ENCODE data around the gene DPF1.

The DPF1 gene

DNA sequence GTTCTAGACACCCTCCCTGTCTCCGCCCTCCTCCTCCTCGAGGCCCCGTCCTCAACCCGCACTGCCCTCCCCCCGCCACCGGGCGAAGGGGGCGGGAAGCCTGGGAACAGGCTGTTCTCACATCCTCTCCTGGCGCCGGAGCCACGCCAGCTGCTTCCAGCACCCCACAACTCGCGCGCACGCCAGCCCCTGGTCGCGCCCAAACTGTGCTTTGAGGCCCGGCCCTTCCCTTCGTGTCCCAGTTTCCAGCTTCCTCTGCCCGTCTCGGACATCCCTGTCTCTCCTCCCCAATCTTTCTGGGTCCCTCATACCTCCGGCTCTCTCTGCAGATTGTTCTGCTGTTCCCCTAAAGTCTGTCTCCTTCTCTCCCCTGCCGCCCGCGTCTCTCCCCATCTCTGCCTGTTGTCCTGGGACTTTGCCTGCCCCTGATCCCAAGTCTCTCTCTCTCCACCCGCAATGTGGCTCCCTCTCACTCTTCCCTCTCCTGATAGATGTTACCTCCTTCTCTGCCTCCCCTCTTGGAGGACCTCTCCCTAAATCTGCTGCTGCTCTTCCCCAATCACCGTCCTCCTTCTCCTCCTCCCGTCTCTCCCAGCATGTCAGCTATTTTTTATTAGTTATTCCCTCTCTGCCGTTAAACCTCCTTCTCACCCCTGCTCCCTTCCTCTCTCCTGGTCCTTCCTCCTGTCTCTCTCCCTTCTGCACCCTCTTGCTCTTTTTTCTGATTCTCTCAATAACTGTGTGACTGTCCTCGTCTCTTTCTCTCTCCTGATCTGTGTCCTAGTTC, 14.2 kb downstream of the DPF1 start (continued):
- TF ChIP-seq, protein P1, sequence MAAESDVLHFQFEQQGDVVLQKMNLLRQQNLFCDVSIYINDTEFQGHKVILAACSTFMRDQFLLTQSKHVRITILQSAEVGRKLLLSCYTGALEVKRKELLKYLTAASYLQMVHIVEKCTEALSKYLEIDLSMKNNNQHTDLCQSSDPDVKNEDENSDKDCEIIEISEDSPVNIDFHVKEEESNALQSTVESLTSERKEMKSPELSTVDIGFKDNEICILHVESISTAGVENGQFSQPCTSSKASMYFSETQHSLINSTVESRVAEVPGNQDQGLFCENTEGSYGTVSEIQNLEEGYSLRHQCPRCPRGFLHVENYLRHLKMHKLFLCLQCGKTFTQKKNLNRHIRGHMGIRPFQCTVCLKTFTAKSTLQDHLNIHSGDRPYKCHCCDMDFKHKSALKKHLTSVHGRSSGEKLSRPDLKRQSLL (tag by site-specific recombination; IDR thresholded peaks at IDR 0.05) = peak; percentile 32; the same call in 1 of the 2 replicates
- TF ChIP-seq ZNF341 (tag by site-specific recombination; IDR thresholded peaks at IDR 0.05; ENCODE audit: low read depth) (peak; percentile 78), SP2 (tag by site-specific recombination; IDR thresholded peaks at IDR 0.05) (peak; percentile 39)
- TF ChIP-seq, protein P2, sequence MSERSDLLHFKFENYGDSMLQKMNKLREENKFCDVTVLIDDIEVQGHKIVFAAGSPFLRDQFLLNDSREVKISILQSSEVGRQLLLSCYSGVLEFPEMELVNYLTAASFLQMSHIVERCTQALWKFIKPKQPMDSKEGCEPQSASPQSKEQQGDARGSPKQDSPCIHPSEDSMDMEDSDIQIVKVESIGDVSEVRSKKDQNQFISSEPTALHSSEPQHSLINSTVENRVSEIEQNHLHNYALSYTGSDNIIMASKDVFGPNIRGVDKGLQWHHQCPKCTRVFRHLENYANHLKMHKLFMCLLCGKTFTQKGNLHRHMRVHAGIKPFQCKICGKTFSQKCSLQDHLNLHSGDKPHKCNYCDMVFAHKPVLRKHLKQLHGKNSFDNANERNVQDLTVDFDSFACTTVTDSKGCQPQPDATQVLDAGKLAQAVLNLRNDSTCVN (tag by site-specific recombination; optimal IDR thresholded peaks at IDR 0.05) = no peak

DNA sequence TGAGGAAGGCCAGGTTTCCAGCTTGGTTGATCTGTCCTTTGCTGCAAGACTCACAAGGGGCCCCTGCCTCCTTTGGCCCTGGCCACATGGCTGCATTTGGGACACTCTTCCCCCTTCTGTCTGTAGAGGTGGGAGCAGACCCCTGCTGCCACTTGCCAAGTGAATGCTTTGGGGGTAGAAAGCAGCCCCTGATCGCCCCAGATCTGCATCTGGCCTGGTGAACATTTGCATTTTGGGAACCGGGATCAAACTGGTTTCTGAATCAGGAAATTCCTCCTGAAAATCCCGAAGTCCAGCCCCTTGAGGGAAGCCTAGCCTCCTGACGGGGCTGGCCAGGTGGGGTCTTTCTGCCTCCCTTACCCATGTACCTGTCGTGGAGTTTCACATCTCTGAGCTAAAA, 14.9 kb downstream of the DPF1 start:
- TF ChIP-seq, protein P3, sequence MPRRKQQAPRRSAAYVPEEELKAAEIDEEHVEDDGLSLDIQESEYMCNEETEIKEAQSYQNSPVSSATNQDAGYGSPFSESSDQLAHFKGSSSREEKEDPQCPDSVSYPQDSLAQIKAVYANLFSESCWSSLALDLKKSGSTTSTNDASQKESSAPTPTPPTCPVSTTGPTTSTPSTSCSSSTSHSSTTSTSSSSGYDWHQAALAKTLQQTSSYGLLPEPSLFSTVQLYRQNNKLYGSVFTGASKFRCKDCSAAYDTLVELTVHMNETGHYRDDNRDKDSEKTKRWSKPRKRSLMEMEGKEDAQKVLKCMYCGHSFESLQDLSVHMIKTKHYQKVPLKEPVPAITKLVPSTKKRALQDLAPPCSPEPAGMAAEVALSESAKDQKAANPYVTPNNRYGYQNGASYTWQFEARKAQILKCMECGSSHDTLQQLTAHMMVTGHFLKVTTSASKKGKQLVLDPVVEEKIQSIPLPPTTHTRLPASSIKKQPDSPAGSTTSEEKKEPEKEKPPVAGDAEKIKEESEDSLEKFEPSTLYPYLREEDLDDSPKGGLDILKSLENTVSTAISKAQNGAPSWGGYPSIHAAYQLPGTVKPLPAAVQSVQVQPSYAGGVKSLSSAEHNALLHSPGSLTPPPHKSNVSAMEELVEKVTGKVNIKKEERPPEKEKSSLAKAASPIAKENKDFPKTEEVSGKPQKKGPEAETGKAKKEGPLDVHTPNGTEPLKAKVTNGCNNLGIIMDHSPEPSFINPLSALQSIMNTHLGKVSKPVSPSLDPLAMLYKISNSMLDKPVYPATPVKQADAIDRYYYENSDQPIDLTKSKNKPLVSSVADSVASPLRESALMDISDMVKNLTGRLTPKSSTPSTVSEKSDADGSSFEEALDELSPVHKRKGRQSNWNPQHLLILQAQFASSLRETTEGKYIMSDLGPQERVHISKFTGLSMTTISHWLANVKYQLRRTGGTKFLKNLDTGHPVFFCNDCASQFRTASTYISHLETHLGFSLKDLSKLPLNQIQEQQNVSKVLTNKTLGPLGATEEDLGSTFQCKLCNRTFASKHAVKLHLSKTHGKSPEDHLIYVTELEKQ (tag by site-specific recombination; IDR thresholded peaks at IDR 0.05; ENCODE audit: borderline replicate concordance) = no peak
- no peak for TF ChIP-seq ZNF221 (tag by site-specific recombination; IDR thresholded peaks at IDR 0.05; ENCODE audit: borderline replicate concordance)
- TF ChIP-seq, protein P4, sequence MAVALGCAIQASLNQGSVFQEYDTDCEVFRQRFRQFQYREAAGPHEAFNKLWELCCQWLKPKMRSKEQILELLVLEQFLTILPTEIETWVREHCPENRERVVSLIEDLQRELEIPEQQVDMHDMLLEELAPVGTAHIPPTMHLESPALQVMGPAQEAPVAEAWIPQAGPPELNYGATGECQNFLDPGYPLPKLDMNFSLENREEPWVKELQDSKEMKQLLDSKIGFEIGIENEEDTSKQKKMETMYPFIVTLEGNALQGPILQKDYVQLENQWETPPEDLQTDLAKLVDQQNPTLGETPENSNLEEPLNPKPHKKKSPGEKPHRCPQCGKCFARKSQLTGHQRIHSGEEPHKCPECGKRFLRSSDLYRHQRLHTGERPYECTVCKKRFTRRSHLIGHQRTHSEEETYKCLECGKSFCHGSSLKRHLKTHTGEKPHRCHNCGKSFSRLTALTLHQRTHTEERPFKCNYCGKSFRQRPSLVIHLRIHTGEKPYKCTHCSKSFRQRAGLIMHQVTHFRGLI (tag by site-specific recombination; IDR thresholded peaks at IDR 0.05) = no peak
- TF ChIP-seq KLF8 (tag by site-specific recombination; IDR thresholded peaks at IDR 0.05) = no peak
- no peak for TF ChIP-seq ZNF529 (tag by site-specific recombination; IDR thresholded peaks at IDR 0.05; ENCODE audit: insufficient replicate concordance)
- no peak for TF ChIP-seq ZNF366 (tag by site-specific recombination; conservative IDR thresholded peaks at IDR 0.05)
- TF ChIP-seq TCF7L2 (IDR thresholded peaks at IDR 0.05; ENCODE audit: borderline replicate concordance, low read depth, low read length) = no peak
- TF ChIP-seq ZNF521 (tag by site-specific recombination; IDR thresholded peaks at IDR 0.05) = no peak
- no peak for TF ChIP-seq ZNF426 (tag by site-specific recombination; IDR thresholded peaks at IDR 0.05)
- no peak for TF ChIP-seq ZNF792 (tag by site-specific recombination; IDR thresholded peaks at IDR 0.05)
- TF ChIP-seq ZNF214 (tag by site-specific recombination; IDR thresholded peaks at IDR 0.05; ENCODE audit: borderline replicate concordance) = no peak
- TF ChIP-seq ZNF530 (tag by site-specific recombination; IDR thresholded peaks at IDR 0.05; ENCODE audit: low read depth) = no peak
- TF ChIP-seq ZNF555 (tag by site-specific recombination; conservative IDR thresholded peaks at IDR 0.05) = no peak
- no peak for TF ChIP-seq ZNF654 (tag by site-specific recombination; IDR thresholded peaks at IDR 0.05; ENCODE audit: low read depth)
- no peak for TF ChIP-seq ZNF558 (tag by site-specific recombination; IDR thresholded peaks at IDR 0.05)
- TF ChIP-seq, protein P5, sequence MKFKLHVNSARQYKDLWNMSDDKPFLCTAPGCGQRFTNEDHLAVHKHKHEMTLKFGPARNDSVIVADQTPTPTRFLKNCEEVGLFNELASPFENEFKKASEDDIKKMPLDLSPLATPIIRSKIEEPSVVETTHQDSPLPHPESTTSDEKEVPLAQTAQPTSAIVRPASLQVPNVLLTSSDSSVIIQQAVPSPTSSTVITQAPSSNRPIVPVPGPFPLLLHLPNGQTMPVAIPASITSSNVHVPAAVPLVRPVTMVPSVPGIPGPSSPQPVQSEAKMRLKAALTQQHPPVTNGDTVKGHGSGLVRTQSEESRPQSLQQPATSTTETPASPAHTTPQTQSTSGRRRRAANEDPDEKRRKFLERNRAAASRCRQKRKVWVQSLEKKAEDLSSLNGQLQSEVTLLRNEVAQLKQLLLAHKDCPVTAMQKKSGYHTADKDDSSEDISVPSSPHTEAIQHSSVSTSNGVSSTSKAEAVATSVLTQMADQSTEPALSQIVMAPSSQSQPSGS (tag by site-specific recombination; IDR thresholded peaks at IDR 0.05; ENCODE audit: low read depth) = no peak
- TF ChIP-seq, protein P6, sequence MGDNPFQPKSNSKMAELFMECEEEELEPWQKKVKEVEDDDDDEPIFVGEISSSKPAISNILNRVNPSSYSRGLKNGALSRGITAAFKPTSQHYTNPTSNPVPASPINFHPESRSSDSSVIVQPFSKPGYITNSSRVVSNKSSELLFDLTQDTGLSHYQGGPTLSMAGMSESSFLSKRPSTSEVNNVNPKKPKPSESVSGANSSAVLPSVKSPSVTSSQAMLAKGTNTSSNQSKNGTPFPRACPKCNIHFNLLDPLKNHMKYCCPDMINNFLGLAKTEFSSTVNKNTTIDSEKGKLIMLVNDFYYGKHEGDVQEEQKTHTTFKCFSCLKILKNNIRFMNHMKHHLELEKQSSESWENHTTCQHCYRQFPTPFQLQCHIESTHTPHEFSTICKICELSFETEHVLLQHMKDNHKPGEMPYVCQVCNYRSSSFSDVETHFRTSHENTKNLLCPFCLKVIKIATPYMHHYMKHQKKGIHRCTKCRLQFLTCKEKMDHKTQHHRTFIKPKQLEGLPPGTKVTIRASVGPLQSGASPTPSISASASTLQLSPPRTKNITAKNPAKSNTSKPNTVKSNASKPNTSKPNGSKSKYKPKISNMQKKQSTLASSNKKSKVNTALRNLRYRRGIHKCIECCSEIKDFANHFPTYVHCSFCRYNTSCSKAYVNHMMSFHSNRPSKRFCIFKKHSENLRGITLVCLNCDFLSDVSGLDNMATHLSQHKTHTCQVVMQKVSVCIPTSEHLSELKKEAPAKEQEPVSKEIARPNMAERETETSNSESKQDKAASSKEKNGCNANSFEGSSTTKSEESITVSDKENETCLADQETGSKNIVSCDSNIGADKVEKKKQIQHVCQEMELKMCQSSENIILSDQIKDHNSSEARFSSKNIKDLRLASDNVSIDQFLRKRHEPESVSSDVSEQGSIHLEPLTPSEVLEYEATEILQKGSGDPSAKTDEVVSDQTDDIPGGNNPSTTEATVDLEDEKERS (tag by site-specific recombination; IDR thresholded peaks at IDR 0.05) = no peak
- no peak for TF ChIP-seq ZNF610 (tag by site-specific recombination; IDR thresholded peaks at IDR 0.05; ENCODE audit: borderline replicate concordance)
- Histone ChIP-seq H3K4me1 (ENCODE audit: control insufficient read depth, insufficient read depth, low read length) (peaks cover 25% of the 10 kb centered on the region), H3K27ac (ENCODE audit: extremely low read depth, low read depth, low read length) (no peak overlapping the region), H3K36me3 (ENCODE audit: control insufficient read depth in 2 of 2, insufficient read depth in 1 of 2, low read length in 2 of 2) (peaks cover 11 to 16% of the 10 kb centered on the region in 2 experiments; a peak in 2 of 3 replicates), H3K9me3 (ENCODE audit: control insufficient read depth, insufficient read depth, low read depth, low read length) (no peaks in the 10 kb centered on the region), H3K4me3 (ENCODE audit: low read depth, low read length) (no peak overlapping the region)
- ChIA-PET CTCF (interaction anchor here (0.5 to 1.3 kb wide), 3 partner anchors 16 to 307 kb away, joined by 3 to 5 read pairs (median 5); no protein-coding TSS in a partner anchor), POLR2A (no interaction called here)

All from HEK293 (cell line).